NB4 (cell line): ENCODE results near the gene HVCN1.
"Not testable (repeated sequence)": the region's sequence is repeated elsewhere in the genome, so short reads cannot be mapped to it uniquely, and the experiment has no call there.

ENCODE experiments used
- DNase-seq: peaks from one replicate; pipeline ENCODE4 v3.0.0; 2010; ENCODE audit warnings: low read depth
- H3K4me3 ChIP-seq: one replicate; pipeline ENCODE4 v1.5.1; 2011; ENCODE audit warnings: mild to moderate bottlenecking, low read depth, low read length, moderate library complexity
- MYC ChIP-seq: IDR thresholded peaks from 2 replicates; pipeline ENCODE4 v1.6.1; 2011; ENCODE audit warnings: low read depth, low read length
- POLR2A ChIP-seq: IDR thresholded peaks from 2 replicates; pipeline ENCODE4 v1.6.1; 2011; ENCODE audit warnings: mild to moderate bottlenecking; ENCODE audit not compliant: insufficient read length; ENCODE audit errors: extremely low read depth
- TF ChIP-seq, protein P1 (sequence below): IDR thresholded peaks from 2 replicates; pipeline ENCODE4 v1.6.1; 2011; ENCODE audit warnings: low read depth, low read length
- TF ChIP-seq, protein P2 (sequence below): IDR thresholded peaks from one replicate; pipeline ENCODE4 v1.5.1; 2012; ENCODE audit warnings: low read depth, low read length

HVCN1 gene

DNA sequence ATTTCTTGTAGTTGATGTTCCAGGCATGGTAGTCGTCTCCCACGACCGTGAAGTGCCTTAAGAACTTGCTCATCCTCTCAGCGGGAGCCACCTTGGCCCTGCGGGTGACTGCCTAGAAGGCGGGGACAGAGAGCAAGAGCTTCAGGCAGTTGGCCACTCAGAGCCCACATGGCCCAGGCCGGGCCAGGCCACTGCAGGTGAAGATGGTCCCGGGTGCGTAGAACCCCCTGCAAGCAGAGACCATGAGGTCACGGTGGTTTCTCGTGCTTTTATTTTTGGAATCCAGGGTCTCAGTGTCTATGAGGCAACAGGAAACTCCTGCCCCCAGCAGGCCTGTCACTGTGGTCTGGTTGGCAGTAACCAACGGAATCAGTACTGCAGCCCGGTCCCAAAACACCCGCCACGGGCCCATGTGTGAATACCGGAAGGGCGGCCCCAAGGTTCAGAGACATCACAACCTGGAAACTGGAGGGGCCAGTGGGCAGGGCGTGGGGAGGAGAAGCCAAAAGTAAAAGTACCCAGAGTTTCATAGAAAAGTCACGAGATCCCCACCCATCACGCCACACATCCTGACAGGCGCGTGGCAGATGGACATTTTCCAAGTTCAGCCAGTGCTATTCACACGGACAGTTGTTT lies 27.5 kb downstream of the HVCN1 start:
- peak overlapping the region; percentile 29 for H3K4me3 ChIP-seq
- DNase-seq, result peak; percentile 99
- TF ChIP-seq, protein P1, sequence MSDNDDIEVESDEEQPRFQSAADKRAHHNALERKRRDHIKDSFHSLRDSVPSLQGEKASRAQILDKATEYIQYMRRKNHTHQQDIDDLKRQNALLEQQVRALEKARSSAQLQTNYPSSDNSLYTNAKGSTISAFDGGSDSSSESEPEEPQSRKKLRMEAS, result peak; percentile 92
- TF ChIP-seq POLR2A (peak; percentile 26), MYC (peak; percentile 90)
- TF ChIP-seq, protein P2, sequence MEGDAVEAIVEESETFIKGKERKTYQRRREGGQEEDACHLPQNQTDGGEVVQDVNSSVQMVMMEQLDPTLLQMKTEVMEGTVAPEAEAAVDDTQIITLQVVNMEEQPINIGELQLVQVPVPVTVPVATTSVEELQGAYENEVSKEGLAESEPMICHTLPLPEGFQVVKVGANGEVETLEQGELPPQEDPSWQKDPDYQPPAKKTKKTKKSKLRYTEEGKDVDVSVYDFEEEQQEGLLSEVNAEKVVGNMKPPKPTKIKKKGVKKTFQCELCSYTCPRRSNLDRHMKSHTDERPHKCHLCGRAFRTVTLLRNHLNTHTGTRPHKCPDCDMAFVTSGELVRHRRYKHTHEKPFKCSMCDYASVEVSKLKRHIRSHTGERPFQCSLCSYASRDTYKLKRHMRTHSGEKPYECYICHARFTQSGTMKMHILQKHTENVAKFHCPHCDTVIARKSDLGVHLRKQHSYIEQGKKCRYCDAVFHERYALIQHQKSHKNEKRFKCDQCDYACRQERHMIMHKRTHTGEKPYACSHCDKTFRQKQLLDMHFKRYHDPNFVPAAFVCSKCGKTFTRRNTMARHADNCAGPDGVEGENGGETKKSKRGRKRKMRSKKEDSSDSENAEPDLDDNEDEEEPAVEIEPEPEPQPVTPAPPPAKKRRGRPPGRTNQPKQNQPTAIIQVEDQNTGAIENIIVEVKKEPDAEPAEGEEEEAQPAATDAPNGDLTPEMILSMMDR, result no peak

DNA sequence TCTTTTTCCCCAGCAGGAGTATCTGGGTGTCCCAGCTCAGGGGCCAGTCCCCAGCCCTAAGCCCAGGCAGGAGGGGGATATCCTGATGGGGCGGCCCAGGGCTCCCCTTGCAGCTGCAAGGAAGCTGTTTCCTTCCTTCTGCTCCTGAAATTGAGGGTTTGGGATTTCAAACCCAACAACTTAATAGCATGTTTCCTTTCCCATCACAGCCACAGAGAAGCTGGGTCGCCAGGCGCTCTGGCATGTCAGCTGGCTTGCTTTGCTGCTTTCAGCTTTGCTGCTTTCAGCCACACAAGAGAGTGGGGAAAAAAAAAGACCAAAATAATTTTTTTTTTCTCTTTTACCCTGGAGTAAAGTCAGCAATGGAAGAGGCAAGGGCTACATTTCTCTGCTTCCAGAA lies 30.0 kb downstream of the HVCN1 start:
- no peak overlapping the region for H3K4me3 ChIP-seq
- TF ChIP-seq, protein P1, result no peak
- TF ChIP-seq POLR2A (no peak), MYC (no peak)
- TF ChIP-seq, protein P2, result no peak

DNA sequence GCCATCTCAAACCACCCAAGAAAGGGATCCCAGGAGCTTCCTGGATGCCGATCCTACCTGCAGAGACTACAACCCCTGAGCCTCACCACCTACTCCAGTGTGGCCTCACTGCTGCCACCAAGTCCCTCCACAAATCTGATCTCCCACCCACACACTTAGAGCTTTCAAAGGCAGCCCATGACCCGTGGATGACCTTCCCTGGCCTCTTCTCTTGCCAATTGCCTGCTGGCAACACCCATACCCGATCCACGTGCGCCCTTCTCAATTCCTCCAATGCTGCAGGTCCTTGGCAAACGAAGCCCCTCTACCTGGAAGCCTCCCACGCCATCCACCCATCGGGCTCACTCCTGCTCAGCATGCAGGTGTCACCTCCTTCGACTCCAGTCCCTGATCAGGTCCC lies 30.7 kb downstream of the HVCN1 start:
- no peak overlapping the region for H3K4me3 ChIP-seq
- no peak for DNase-seq
- TF ChIP-seq MYC, result no peak
- no peak for TF ChIP-seq POLR2A
- TF ChIP-seq, protein P1, result no peak
- TF ChIP-seq, protein P2, result no peak

More for the DNA sequence above, 30.0 kb downstream of the HVCN1 start:
- DNase-seq, result no peak

DNA sequence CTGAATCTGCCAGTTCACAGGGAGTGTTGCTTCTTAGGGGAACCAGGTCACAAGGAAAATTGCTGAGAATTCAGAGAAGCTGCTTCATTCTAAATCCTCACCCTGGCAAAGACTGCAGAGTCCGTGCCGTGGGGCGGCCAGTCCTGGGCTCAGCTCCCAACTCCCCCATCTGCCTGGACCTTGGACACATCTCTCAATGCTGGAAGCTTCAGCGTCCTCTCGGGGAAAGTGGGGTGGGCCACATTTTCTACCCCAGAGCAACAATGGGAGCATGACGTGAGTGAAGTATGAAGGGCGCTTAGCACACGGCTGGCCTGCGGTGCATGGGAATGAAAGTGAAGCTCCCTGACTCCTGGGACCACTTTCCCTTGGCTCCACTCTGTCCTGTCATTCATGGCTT lies 31.2 kb downstream of the HVCN1 start:
- no peak overlapping the region for H3K4me3 ChIP-seq
- TF ChIP-seq POLR2A (no peak), MYC (no peak)
- TF ChIP-seq, protein P1, result no peak
- TF ChIP-seq, protein P2, result no peak
- no peak for DNase-seq

DNA sequence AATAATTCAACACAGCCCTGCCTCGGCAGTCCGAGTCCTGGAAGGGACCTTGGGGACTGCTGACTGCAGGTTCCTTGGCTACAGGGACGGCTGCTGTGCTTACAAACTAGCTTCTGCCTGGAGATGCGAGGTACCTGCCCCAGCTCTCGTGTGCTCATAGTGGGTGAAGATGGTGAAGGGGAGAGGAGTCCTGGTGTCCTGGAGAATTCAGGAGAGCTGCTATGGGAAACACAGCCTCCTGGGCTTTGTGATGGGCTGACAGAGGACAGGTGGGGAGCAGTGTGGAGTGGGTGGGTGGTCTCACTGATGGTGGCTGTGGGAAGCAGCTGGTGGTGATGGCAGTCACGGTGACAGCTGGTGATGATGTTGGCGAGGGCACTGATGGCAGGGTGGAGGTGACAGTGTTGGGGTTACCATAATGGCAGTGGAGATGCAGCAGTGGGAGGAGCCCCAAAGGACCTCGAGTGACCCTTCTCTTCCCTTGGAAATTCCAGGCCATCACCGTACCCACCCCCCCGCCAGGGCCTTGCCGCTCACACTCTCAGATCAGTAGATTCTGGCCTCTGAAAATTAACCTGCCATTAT lies 32.8 kb downstream of the HVCN1 start:
- TF ChIP-seq, protein P2, result no peak
- TF ChIP-seq MYC (no peak), POLR2A (no peak)
- no peak for DNase-seq
- no peak overlapping the region for H3K4me3 ChIP-seq

DNA sequence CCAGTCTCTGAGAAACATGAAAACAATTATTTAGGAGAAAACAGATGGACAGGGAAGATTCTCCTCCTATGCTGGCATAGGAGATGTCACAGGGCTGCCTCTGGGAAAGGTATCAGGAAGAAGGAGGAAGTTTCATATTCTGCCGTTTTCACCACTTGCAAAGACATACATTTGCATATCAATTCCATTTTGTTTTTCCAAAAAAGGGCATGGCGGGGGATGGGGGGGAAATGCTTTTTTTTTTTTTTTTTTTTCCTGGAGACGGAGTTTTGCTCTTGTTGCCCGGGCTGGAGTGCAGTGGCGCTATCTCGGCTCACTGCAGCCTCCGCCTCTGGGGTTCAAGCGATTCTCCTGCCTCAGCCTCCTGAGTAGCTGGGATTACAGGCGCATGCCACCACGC lies 34.7 kb downstream of the HVCN1 start:
- H3K4me3 ChIP-seq, DNase-seq: not testable (repeated sequence)
